ENCODE data around the gene LRIG2.

GRCh38 chr1:113027449-113027848 lies 45.5 kb upstream of the LRIG2 start:
- TF ChIP-seq CTCF (conservative IDR thresholded peaks at IDR 0.05; ENCODE audit: low read length) (no peak), EZH2phosphoT487 (IDR thresholded peaks at IDR 0.05; ENCODE audit: borderline replicate concordance) (no peak)

All from Loucy (cell line).